HepG2 (cell line): ENCODE results near the gene TMEM204. TPM values are rescaled to one million over a fixed set of nuclear protein-coding genes. Genes with fewer than 3 reads are reported as not detected.

Source experiments
- ATAC-seq: fragments of 200-7000 bp; cut with Tn5 transposase; 3 replicates; pipeline ENCODE4 v1.9.1; 2020; ENCODE audit warnings: mild to moderate bottlenecking, moderate library complexity
- BruUV-seq: library from RNA; stranded (reverse); fragments of 400-500 nt; replicated peaks from 2 replicates; lab custom pipeline; 2021; lab: Mats Ljungman, UMichigan
- CTCF ChIA-PET: fragments of 300-600 bp; formaldehyde crosslinking; extraction: SDS; loops from one replicate; lab custom pipeline; 2021; ENCODE audit warnings: low total read pairs, inconsistent platforms, low intra/inter-chr PET ratio; lab: Yijun Ruan, JAX
- POLR2A ChIA-PET: fragments of 350-600 bp; sonication (Branson Sonifier 250); formaldehyde crosslinking; loops from one replicate; lab custom pipeline; 2020; ENCODE audit warnings: antibody characterized with exemption, inconsistent platforms; lab: Yijun Ruan, JAX
- DNase-seq: peaks from one replicate; pipeline ENCODE4 v3.0.0-alpha.2; 2015; ENCODE audit warnings: low spot score
- FAIRE-seq: peaks from 3 replicates; lab custom pipeline; 2011; peaks lifted over from hg19 to GRCh38; lab: Jason Lieb, UNC
- H2AFZ ChIP-seq: one replicate; pipeline ENCODE4 v1.6.1; 2011; ENCODE audit warnings: low read length, inconsistent platforms
- H3K27ac ChIP-seq: fragments of 300-600 bp; 3 replicates; pipeline ENCODE4 v1.8.0; 2011; ENCODE audit warnings: mixed run types, mild to moderate bottlenecking, mixed read lengths, low read length, inconsistent platforms; ENCODE audit not compliant: insufficient read depth; ENCODE audit errors: extremely low read length
- H3K27me3 ChIP-seq, 2 experiments: fragments of 200-600 bp in 1 of 2; 2 replicates in 1 of 2; 3 replicates in 1 of 2; pipeline versions ENCODE4 v1.6.0 to v1.8.0; 2011; ENCODE audit warnings: low read length in 2 of 2, mild to moderate bottlenecking in 2 of 2, moderate library complexity in 2 of 2, inconsistent platforms in 1 of 2; ENCODE audit not compliant: insufficient read depth in 2 of 2, control insufficient read depth in 1 of 2
- H3K36me3 ChIP-seq, 2 experiments: fragments of 200-600 bp in 1 of 2; replicated peaks in 1 of 2; 2 replicates in 1 of 2; 3 replicates in 1 of 2; pipeline versions ENCODE4 v1.5.1 to v1.8.0; 2011; ENCODE audit warnings: low read length in 2 of 2, inconsistent platforms in 1 of 2; ENCODE audit not compliant: insufficient read depth in 2 of 2, control insufficient read depth in 1 of 2
- H3K4me1 ChIP-seq: 2 replicates; pipeline ENCODE4 v1.5.1; 2012; ENCODE audit warnings: low read length, inconsistent platforms; ENCODE audit not compliant: insufficient read depth
- H3K4me2 ChIP-seq: 2 replicates; pipeline ENCODE4 v1.6.0; 2011; ENCODE audit warnings: low read depth, low read length, inconsistent platforms
- H3K4me3 ChIP-seq, 3 experiments: fragments of 200-600 bp in 1 of 3; sonication (generic), shearing (Covaris generic) in 1 of 3; replicated peaks in 1 of 3; 2 replicates each; pipeline ENCODE4 v1.5.1; 2011 to 2016; ENCODE audit warnings: low read length in 3 of 3, inconsistent platforms in 2 of 3, low read depth in 2 of 3, mild to moderate bottlenecking in 2 of 3, control low read depth in 1 of 3, mixed read lengths in 1 of 3; ENCODE audit not compliant: insufficient read depth in 1 of 3
- H3K79me2 ChIP-seq: one replicate; pipeline ENCODE4 v1.6.1; 2011; ENCODE audit warnings: low read length, inconsistent platforms; ENCODE audit not compliant: insufficient read depth
- H3K9ac ChIP-seq: 2 replicates; pipeline ENCODE4 v1.6.0; 2011; ENCODE audit warnings: mild to moderate bottlenecking, low read depth, low read length, inconsistent platforms; ENCODE audit not compliant: insufficient read depth
- H3K9me3 ChIP-seq: 2 replicates; pipeline ENCODE4 v1.5.1; 2012; ENCODE audit warnings: mild to moderate bottlenecking, low read length
- H4K20me1 ChIP-seq: 2 replicates; pipeline ENCODE4 v1.6.0; 2011; ENCODE audit warnings: inconsistent platforms, mild to moderate bottlenecking, low read length, moderate library complexity; ENCODE audit not compliant: insufficient read depth
- ETS1 ChIP-seq: sonication (generic); formaldehyde crosslinking; IDR thresholded peaks from 2 replicates; pipeline ENCODE4 v1.4.0; 2020; ENCODE audit warnings: missing genetic modification reagents
- MXD1 ChIP-seq: sonication (generic); formaldehyde crosslinking; IDR thresholded peaks from 2 replicates; pipeline ENCODE4 v1.4.0; 2020; ENCODE audit warnings: mild to moderate bottlenecking, missing genetic modification reagents
- TOPORS ChIP-seq: sonication (generic); formaldehyde crosslinking; IDR thresholded peaks from 2 replicates; pipeline ENCODE4 v1.8.0; 2023; ENCODE audit warnings: mild to moderate bottlenecking, missing genetic modification reagents
- ZNF710 ChIP-seq: sonication (generic); formaldehyde crosslinking; IDR thresholded peaks from 2 replicates; pipeline ENCODE4 v1.5.0; 2020; ENCODE audit warnings: mild to moderate bottlenecking, missing genetic modification reagents, borderline replicate concordance
- ZNF768 ChIP-seq: sonication (generic); formaldehyde crosslinking; IDR thresholded peaks from 2 replicates; pipeline ENCODE4 v1.4.0; 2020; ENCODE audit warnings: missing genetic modification reagents
- WGBS: methylation state at CpG from one replicate; pipeline ENCODE4 v1.1.6; 2017; ENCODE audit warnings: low lambda C conversion rate; 5-methylcytosine and 5-hydroxymethylcytosine counted together
- in situ Hi-C: cut with HindIII; loops from 2 replicates; pipeline ENCODE4 v1.10.0; 2017; ENCODE audit warnings: low pct_unique_long_range_greater_than_20kb; ENCODE audit not compliant: extremely low pct_ligation_motif_present
- intact Hi-C: fragments of 100-400 bp; cut with micrococcal nuclease; formaldehyde crosslinking; loops from one replicate; pipeline ENCODE4 v1.10.0; 2022; ENCODE audit not compliant: unreplicated experiment
- polyA plus RNA-seq, 8 experiments: library from polyadenylated mRNA; depleted of rRNA in 3 of 8; stranded (reverse) in 7 of 8; unstranded in 1 of 8; fragments of >200 nt; fragmentation: Illumina TruSeq in 4 of 8; extraction: Trizol in 4 of 8; gene quantifications; 2 replicates each; pipeline versions ENCODE4 v1.2.1 to v1.2.3, GENCODE V29; 2011 to 2016; ENCODE audit warnings: low read depth in 4 of 8, missing spikeins in 1 of 8, mixed read lengths in 1 of 8; ENCODE audit not compliant: insufficient read depth in 1 of 8
- total RNA-seq, 5 experiments: library from RNA; depleted of rRNA; stranded (reverse); fragments of >200 nt; fragmentation: Illumina TruSeq; extraction: Trizol; gene quantifications; 2 replicates each; pipeline ENCODE4 v1.2.3, GENCODE V29; 2016; ENCODE audit warnings: low read depth in 1 of 5

TMEM204 gene
- total and polyA plus RNA-seq, 2 of the 13 experiments (the other 11 are each of a cell fraction or from before 2014, with no cell fraction given): not detected

- TF ChIP-seq ZNF710 (CRISPR knock-in tag): no peak
- TF ChIP-seq, all 625 proteins: peak for 0
These were observed 7.4 kb upstream of the TMEM204 start (continued) for GRCh38 chr16:1525871-1526607.

GRCh38 chr16:1526608-1527555 is 6.6 kb upstream of the TMEM204 start:
- Histone ChIP-seq H3K27ac (no peak overlapping the region), H3K36me3 (no peaks in the 10 kb centered on the region; a peak in 1 of 5 replicates), H2AFZ (no peak overlapping the region)
- DNase-seq (no peak), ATAC-seq (no peak), FAIRE-seq (no peak)
- 82% methylated on average over 14 of the region's 38 CpGs for WGBS
- no TSS peak for BruUV-seq
- CTCF ChIA-PET: no interaction called here
- intact Hi-C loops: no loop called here
- TF ChIP-seq ETS1 (CRISPR knock-in tag) (no peak), TOPORS (CRISPR knock-in tag) (no peak), MXD1 (CRISPR knock-in tag) (no peak), ZNF768 (CRISPR knock-in tag) (0 out of 2 replicates have a peak, but pooled peaks have one; percentile 16)
- TF ChIP-seq, all 625 proteins: peak for 1
- no peak overlapping the region for H3K9ac ChIP-seq
- H3K4me2 ChIP-seq: no peak overlapping the region
- no peaks in the 10 kb centered on the region for H4K20me1 ChIP-seq
- H3K27me3 ChIP-seq: no peaks in the 10 kb centered on the region
- no peaks in the 10 kb centered on the region for H3K79me2 ChIP-seq
- POLR2A ChIA-PET: no interaction called here
- peaks cover 12% of the 10 kb centered on the region for H3K4me1 ChIP-seq
- in situ Hi-C loops: no loop called here
- no peaks in the 10 kb centered on the region for H3K9me3 ChIP-seq
- no peak overlapping the region for H3K4me3 ChIP-seq
